Subcutaneous abdominal adipose tissue (tissue), 5 donors: ENCODE results near the gene RPS6KA4.
"Not testable (repeated sequence)": the region's sequence is repeated elsewhere in the genome, so short reads cannot be mapped to it uniquely, and the experiment has no call there.

Experiments used
- H3K27ac ChIP-seq: one replicate; pipeline ENCODE4 v1.7.0; 2013; ENCODE audit warnings: low read depth, mild to moderate bottlenecking, inconsistent platforms, low read length, moderate library complexity
- H3K27me3 ChIP-seq, 5 donors: one replicate each; pipeline ENCODE4 v1.7.0; 2013; ENCODE audit warnings: low read length in 5 of 5, inconsistent platforms in 1 of 5; ENCODE audit not compliant: control insufficient read depth in 5 of 5, insufficient read depth in 4 of 5
- H3K36me3 ChIP-seq, 5 donors: one replicate each; pipeline ENCODE4 v1.7.0; 2013; ENCODE audit warnings: low read length in 5 of 5; ENCODE audit not compliant: control insufficient read depth in 5 of 5, insufficient read depth in 5 of 5
- H3K4me1 ChIP-seq, 5 donors: one replicate each; pipeline ENCODE4 v1.7.0; 2013; ENCODE audit warnings: low read length in 5 of 5, mild to moderate bottlenecking in 3 of 5, moderate library complexity in 1 of 5; ENCODE audit not compliant: control insufficient read depth in 5 of 5, insufficient read depth in 5 of 5
- H3K4me3 ChIP-seq, 5 donors: one replicate each; pipeline ENCODE4 v1.7.0; 2013; ENCODE audit warnings: low read length in 5 of 5, low read depth in 1 of 5
- H3K9ac ChIP-seq, 5 donors: one replicate each; pipeline ENCODE4 v1.7.0; 2013; ENCODE audit warnings: low read length in 5 of 5, mild to moderate bottlenecking in 4 of 5, moderate library complexity in 3 of 5
- H3K9me3 ChIP-seq, 5 donors: one replicate each; pipeline ENCODE4 v1.7.0; 2013; ENCODE audit warnings: low read length in 5 of 5; ENCODE audit not compliant: control insufficient read depth in 5 of 5
- donor health status: healthy.
- donor health status: healthy.
- donor health status: healthy.
- donor health status: healthy.
- donor health status: healthy.

Gene RPS6KA4

GRCh38 chr11:64358907-64359711, at the start of gene RPS6KA4:
Gene RPS6KA4, plus strand, starts transcription at chr11:64359162. Its CDS starts 74 bp downstream, at chr11:64359236.
- H3K27ac ChIP-seq = peak within 1 kb of the TSS; percentile 84
- peaks cover 2 to 46% (median 40%) of the 10 kb centered on the region in 5 donors for H3K4me1 ChIP-seq
- no peaks in the 10 kb centered on the region for H3K27me3 ChIP-seq
- H3K9ac ChIP-seq = peak within 1 kb of the TSS; percentile 84 to 96 (median 92)
- H3K9me3 ChIP-seq = no peaks in the 10 kb centered on the region
- peaks cover 0 to 41% (median 32%) of the 10 kb centered on the region in 5 donors for H3K36me3 ChIP-seq
- peak within 1 kb of the TSS; percentile 75 to 99 (median 87) for H3K4me3 ChIP-seq

GRCh38 chr11:64312947-64313346, 46.0 kb upstream of the RPS6KA4 start:
- Histone ChIP-seq H3K27me3 (no peaks in the 10 kb centered on the region), H3K27ac (peak overlapping the region; percentile 70), H3K4me1 (peaks cover 0 to 40% (median 19%) of the 10 kb centered on the region in 5 donors), H3K9me3 (no peaks in the 10 kb centered on the region), H3K4me3 (no peak overlapping the region), H3K9ac (peak overlapping the region in 1 of 5 donors; percentile 11), H3K36me3 (peaks cover 0 to 23% (median 21%) of the 10 kb centered on the region in 5 donors)

- Histone ChIP-seq H3K27ac (peak overlapping the region; percentile 70), H3K36me3 (peaks cover 0 to 23% (median 21%) of the 10 kb centered on the region in 5 donors), H3K4me3 (peak overlapping the region in 4 of 5 donors; percentile 6 to 49 (median 34)), H3K4me1 (peaks cover 0 to 45% (median 21%) of the 10 kb centered on the region in 5 donors), H3K9me3 (no peaks in the 10 kb centered on the region), H3K9ac (peak overlapping the region in 4 of 5 donors; percentile 56 to 71 (median 61)), H3K27me3 (no peaks in the 10 kb centered on the region)
These were observed 45.3 kb upstream of the RPS6KA4 start for GRCh38 chr11:64313491-64314145.

GRCh38 chr11:64314146-64314804, 44.7 kb upstream of the RPS6KA4 start:
- Histone ChIP-seq H3K4me1 (peaks cover 0 to 51% (median 26%) of the 10 kb centered on the region in 5 donors), H3K27me3 (no peaks in the 10 kb centered on the region), H3K4me3 (peak overlapping the region; percentile 4 to 49 (median 31)), H3K27ac (peak overlapping the region; percentile 70), H3K36me3 (peaks cover 0 to 23% (median 21%) of the 10 kb centered on the region in 5 donors), H3K9ac (peak overlapping the region in 4 of 5 donors; percentile 56 to 71 (median 61)), H3K9me3 (no peaks in the 10 kb centered on the region)

GRCh38 chr11:64314805-64315561, 44.0 kb upstream of the RPS6KA4 start:
- peaks cover 0 to 55% (median 31%) of the 10 kb centered on the region in 5 donors for H3K4me1 ChIP-seq
- H3K9me3 ChIP-seq = no peaks in the 10 kb centered on the region
- H3K9ac ChIP-seq = no peak overlapping the region
- H3K27me3 ChIP-seq = no peaks in the 10 kb centered on the region
- peaks cover 0 to 23% (median 21%) of the 10 kb centered on the region in 5 donors for H3K36me3 ChIP-seq
- H3K4me3 ChIP-seq = no peak overlapping the region
- H3K27ac ChIP-seq = peak overlapping the region; percentile 70

GRCh38 chr11:64315667-64316526, 43.1 kb upstream of the RPS6KA4 start:
- Histone ChIP-seq H3K27ac (peak overlapping the region; percentile 99), H3K4me1 (peaks cover 0 to 55% (median 31%) of the 10 kb centered on the region in 5 donors), H3K36me3 (peaks cover 0 to 31% (median 27%) of the 10 kb centered on the region in 5 donors)
- not testable (repeated sequence) for H3K27me3 ChIP-seq, H3K9ac ChIP-seq, H3K4me3 ChIP-seq, H3K9me3 ChIP-seq

- peak overlapping the region; percentile 99 for H3K27ac ChIP-seq
- H3K4me3 ChIP-seq = peak overlapping the region; percentile 86 to 91 (median 88)
- no peaks in the 10 kb centered on the region for H3K9me3 ChIP-seq
- H3K36me3 ChIP-seq = peaks cover 0 to 40% (median 31%) of the 10 kb centered on the region in 5 donors
- H3K4me1 ChIP-seq = peaks cover 0 to 55% (median 31%) of the 10 kb centered on the region in 5 donors
- H3K9ac ChIP-seq = peak overlapping the region; percentile 68 to 94 (median 79)
- no peaks in the 10 kb centered on the region for H3K27me3 ChIP-seq
These were observed 42.2 kb upstream of the RPS6KA4 start for GRCh38 chr11:64316672-64317324.

GRCh38 chr11:64317325-64317960, 41.5 kb upstream of the RPS6KA4 start, which contains the start of gene TRMT112:
Gene TRMT112, minus strand, starts transcription at chr11:64317559. Its CDS starts 33 bp downstream, at chr11:64317526.
- Histone ChIP-seq H3K36me3 (peaks cover 0 to 47% (median 37%) of the 10 kb centered on the region in 5 donors), H3K27me3 (no peaks in the 10 kb centered on the region), H3K4me1 (peaks cover 0 to 55% (median 31%) of the 10 kb centered on the region in 5 donors), H3K9ac (peak within 1 kb of the TSS; percentile 75 to 94 (median 88)), H3K4me3 (peak within 1 kb of the TSS; percentile 86 to 91 (median 88)), H3K27ac (peak within 1 kb of the TSS; percentile 99), H3K9me3 (no peaks in the 10 kb centered on the region)
